ENCODE data around the gene HSPA12A.

Gene HSPA12A

DNA sequence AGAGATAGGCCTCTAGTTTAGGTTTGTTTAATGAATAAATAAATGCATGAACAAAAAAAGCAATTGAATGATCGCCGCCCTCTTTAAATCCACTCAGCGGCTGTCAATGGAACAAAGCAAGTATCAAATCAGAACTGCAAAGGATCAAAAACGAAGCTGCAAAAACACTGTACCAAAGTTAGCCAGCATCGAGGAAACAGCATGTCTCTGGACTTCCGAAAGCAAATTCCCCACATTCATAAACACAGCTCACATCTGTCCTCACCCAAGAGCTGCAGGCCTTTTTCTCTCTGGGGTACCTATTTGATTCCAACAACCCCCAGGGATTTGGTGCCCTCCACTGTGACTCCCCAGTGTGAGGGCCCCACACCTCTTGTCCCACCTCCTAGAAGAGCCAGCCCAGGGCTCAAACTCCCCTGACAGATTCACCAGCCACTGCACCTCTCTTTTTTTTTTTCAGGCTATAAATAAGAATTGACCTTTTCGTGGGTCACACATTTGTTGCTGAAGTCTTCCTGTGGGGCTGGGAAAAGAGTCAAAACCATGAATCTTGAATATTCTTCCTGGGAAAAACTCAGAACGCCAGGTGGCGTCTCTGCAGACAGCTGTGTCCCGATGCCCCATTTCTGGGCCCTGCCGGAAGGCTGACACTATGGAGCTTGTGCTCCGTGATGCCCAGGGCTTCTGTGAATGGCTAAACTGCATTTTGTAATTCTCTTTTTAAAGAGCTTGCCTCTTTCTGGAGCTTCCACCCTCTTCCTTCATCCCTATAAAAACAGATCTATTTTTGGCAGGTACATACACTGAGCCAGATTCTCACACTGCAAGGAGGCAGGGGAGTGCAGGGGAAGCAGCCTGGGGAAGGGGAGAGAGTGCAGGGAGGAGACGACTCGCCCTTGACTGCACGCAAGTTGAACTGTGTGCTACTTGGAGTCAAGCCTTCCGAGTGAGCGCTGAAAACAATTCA, 51.7 kb downstream of the HSPA12A start:
- no peak for DNase-seq

DNA sequence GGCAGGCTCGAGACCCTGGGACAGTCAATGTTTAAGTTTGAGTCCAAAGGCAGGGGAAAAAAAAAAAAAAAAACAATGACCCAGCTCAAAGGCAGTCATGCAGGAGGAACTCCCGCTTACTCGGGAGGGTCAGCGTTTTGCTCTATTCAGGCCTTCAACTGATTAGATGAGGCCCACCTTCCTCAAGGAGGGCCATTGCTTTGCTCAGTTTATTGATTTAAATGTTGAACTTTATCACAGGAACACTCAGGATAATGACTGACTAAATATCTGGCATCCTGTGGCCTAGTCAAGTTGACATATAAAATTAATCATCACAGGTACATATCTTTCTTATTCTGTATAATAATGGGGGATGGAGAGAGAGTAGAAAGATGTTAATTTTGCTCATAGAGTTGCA, 52.6 kb downstream of the HSPA12A start:
- no peak for DNase-seq

DNA sequence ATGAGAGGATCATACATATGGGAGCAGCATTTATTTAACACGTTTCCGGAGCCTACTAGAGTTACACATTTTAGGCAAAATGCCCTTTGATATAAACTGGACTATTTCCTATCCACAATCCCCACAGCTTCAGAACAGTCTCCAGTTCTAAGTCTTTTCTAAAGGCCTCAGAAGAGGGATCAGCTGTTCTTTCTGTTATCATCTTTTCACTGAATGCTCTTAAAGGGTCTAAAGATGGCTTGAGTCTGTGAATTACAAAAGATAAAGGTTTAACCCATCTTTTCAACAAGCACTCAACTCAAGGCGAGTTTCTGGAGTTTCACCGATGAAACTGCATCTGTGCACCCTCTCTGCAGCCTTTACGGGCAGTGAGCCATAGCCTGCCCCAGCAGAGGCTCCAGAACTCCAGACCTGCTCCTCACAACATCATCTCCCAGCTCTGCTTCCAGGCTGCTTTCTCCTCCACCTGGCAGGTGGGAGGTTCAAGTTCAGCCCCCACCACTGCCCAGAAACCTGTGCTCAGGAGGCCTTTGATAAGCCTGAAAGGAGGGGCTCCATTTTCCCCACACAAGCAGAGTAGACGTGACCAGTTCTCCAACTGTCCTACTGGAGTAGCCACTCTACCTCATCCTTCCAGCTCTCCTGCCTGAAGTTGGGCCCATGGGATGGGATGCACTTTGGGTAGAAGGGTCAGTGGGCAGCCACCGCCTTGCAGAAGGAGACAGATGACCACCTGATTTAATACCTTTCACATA, 53.4 kb downstream of the HSPA12A start:
- DNase-seq, result no peak

DNA sequence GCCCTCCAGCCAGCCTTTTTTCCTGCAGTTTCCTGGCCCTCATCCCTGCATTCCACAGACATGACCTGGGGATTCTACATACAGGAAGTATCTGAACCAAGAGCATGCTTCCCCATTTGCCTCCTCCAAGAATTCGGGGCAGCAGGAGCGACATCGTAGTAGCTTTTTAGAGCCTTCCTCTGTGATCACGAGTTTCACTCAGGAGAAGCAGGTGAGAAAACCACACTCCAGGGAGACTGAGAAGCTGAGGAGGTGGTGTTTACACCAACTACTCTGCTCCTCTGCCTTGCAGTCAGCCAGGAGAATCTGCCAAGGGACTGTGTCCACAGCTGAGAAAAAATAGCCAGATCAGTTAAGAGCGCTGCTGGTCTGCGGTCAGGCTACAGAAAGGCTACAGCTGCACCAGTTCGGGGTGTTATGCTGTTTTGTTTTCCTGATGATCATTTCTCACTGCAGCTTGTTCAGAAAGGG, 54.1 kb downstream of the HSPA12A start:
- DNase-seq, result no peak

- DNase-seq, result no peak
These were observed 54.7 kb downstream of the HSPA12A start for GRCh38 chr10:116687633-116688032.

- DNase-seq, result no peak
These were observed 55.7 kb downstream of the HSPA12A start for GRCh38 chr10:116686632-116687031.

GRCh38 chr10:116685807-116686206, 56.6 kb downstream of the HSPA12A start:
- no peak for DNase-seq

- no peak for DNase-seq
These were observed 57.6 kb downstream of the HSPA12A start for GRCh38 chr10:116684781-116685180.

DNA sequence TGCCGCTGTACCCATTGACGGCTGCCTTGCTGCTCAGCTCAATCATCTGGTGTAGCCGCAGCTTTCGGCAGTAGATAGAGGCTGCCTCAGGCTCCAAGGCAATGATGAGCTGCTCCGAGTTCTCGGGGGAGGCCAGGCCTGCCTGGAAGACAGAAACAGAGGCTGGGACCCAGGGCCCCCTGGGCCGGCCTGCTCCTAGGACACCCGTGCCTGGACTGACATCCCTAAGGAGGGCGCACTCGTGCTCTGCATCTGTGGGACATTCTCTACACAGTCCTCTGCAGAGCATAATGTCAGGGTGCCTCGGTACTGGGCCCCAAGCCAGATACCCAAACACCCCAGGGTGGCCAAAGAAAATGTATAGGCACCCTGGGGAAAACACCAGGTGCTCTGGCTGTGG, 58.5 kb downstream of the HSPA12A start:
- no peak for DNase-seq

GRCh38 chr10:116683166-116683565, 59.2 kb downstream of the HSPA12A start:
- DNase-seq, result no peak

DNA sequence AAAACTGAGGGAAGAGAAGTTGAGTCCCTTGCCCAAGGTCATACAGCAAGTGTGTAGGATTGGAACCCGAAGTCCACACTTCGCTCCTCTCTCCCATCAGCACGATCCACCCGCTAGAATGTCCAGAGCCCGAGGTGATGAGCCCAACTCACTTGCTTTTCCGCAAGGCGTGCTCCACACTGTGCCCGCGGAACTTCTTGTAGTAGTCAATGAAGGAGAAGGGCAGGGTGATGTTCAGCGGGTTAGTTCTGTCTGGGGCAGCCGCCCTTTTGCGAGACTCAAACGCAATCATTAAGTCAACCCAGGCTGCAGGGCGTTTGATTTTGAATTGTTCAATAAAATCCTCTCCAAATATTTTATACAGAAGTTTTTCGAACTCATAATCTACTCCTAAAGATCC, 63.0 kb downstream of the HSPA12A start:
- no peak for DNase-seq

DNA sequence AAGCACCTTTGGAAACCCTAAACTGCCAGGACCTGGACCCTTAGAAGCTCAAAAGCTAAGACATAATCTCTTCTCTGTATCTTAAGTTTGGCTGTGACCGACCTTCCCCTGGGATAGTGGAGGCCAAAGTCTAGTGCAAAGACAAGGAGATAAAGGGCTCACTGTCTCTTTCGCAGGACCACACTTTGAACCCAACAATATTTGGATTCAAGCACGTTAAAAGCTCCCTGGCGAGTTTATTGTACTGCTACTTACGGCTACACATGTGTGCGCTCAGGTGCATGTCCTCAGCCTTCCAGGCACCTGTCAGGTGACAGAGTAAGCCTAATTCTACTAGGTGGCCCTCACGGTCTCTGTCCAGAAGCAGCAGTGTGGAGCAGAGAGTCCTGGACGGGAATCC, 65.7 kb downstream of the HSPA12A start:
- no peak for DNase-seq

DNA sequence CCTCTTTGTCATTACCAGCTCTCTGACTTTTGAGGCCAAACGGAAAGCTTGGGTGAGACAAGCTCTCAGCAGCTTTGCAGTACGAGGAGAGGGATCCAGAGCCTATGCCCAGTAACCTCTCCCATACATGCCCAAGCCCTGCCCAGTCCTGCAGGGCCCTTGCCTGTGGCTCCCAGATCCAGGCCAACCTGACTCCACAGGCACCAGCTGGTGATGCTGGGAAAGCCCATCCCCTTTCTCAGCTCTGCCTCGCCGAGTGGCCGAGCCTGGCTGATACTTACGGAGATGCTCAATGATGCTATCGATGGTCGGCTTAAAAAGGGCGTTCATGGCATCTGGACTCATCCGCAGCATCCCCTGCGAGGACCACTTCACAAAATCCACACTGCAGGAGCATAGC, 66.2 kb downstream of the HSPA12A start:
- no peak for DNase-seq

- no peak for DNase-seq
These were observed 67.4 kb downstream of the HSPA12A start for GRCh38 chr10:116674901-116675423.

- DNase-seq, result no peak
These were observed 68.5 kb downstream of the HSPA12A start for GRCh38 chr10:116673866-116674265.

- no peak for DNase-seq
These were observed 69.5 kb downstream of the HSPA12A start for GRCh38 chr10:116672891-116673290.

DNA sequence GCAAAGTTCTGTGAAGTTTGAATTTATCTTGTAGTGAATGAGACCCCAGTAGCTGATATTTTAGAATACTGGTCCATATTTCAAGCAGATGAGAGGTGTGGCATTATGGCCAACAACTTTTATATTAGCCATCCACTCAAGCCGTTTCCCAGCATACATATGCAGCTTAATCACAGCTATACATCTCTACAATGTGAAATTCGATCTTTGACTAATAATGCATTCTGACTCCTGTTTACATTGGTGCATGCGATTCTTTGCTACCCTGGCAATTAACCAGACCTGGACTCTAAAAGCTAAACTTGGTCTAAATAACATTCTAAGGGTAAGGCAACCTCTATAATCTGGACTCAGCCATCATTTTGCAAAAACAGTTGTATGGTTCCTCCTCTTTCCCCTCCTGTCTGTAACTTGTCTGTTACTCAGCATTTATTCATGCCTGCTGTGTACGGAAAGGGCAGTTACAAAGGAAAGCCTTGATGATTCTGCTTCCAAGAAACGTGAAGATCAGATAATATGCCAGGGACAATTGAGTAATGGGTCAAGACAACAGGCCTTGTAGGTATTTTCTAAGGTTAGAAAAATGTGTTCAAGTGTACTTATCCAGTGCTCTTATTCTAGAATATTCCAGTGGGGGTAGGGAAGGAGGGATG, 71.0 kb downstream of the HSPA12A start:
- no peak for DNase-seq

DNA sequence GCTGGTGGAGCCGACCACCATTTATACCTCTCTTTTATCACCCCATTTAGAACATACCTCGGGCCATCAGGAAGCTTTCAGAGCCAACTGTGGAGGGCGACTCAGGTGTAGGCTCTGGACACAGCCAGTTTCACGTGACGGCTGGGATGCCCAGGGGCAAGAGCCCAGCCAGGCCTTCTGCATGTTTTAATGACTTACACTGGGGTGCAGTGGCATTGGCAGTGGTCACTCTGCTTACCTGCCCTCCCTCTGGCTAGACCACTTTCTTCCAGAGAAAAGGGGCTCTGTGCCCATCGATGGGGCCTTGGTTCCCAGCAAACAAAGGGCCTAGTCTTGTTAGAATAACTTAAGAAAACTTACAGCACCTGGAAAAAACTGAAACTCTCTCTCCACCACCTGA, 71.7 kb downstream of the HSPA12A start:
- DNase-seq, result no peak

- DNase-seq, result no peak
These were observed 72.3 kb downstream of the HSPA12A start for GRCh38 chr10:116669832-116670644.

GRCh38 chr10:116669080-116669479, 73.3 kb downstream of the HSPA12A start:
- DNase-seq, result no peak

DNA sequence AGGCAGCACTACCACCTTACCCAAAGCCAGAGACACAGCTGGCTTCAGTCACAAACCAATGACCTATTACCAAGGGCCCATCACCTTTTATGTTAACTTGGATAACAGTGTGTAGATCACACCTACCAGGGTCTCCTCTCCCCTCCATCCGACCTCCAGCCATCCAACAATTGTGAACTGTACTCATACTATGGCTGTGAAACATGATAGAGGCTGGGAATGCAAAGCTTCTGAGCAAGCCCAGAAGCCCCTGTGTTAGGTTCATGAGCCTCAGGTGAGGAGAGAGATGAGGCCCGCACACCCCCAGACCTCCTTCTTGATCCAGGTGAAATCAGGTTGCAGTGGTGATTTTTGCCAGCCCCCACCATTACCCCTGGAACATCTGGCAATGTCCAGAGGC, 73.9 kb downstream of the HSPA12A start:
- no peak for DNase-seq

DNA sequence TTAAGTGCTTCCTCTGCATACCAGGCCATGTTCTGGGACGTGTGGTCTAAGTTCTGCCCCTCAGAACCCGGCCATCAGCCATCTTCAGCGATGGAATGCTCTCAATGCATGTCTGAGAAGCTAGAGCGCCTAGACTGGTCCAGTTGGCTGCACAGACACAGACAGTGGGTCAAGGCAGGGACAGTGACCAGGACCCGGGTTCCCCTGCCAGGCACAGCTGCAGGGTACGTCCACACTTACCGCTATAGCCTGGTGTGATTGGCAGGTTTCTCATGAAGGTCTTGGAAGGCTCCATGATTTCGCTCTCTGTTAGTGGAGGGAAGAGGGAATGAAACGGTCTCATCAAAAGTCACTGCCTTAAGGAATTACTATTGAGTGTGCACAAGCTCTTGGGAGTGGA, 74.3 kb downstream of the HSPA12A start:
- no peak for DNase-seq

Measured in CD4-positive, alpha-beta T cell treated with Interleukin-17A for 1 hour (primary cell).